ENCODE results near the gene DNAH1.

The DNAH1 gene

DNA sequence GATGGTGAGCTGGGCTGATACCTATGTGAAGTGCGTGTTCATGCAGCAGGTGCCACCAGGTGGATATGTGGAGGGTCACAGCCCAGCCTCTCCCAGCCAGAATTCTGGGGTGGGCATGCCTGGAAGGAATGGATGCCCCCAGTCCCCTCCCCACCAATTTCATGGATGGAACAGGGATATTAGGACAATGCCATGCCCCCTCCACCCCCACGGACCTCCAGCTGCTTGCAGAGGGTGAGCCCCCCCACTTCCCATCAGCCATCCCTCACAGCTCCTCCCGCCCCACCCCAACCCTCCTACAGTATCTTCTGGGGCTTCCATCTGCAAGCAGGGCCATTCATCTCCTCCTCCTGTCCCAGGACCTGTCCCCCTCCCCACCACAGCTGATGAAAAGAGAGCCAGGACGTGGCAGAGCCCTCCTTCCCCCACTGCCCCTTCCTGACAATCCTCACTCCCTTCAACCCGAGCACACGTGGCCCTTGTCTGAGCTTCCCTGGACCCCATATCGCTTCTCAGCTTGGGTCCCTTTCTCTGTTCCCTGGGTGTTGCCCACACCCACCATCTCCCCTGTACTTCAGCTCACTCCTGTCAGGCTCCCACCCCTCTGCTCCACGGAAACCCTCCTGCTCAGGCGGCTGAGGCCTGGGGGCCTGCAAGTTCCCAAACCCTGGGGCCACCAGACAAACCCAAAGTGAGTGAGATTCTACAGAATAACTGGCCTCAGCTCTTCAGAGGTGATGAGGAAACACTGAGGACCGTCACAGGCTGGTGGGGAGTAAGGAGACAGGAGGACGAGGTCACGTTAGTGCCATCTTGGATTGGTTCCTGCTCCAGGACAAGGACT, 131.6 kb downstream of the DNAH1 start:
- no peak for DNase-seq
